ENCODE results near the gene XYLT1. TPM values are rescaled to one million over a fixed set of nuclear protein-coding genes. Genes with fewer than 3 reads are reported as not detected.

The XYLT1 gene
- total RNA-seq, 2 donors from 2014 or later, result 21.4 to 22.6 TPM

DNA sequence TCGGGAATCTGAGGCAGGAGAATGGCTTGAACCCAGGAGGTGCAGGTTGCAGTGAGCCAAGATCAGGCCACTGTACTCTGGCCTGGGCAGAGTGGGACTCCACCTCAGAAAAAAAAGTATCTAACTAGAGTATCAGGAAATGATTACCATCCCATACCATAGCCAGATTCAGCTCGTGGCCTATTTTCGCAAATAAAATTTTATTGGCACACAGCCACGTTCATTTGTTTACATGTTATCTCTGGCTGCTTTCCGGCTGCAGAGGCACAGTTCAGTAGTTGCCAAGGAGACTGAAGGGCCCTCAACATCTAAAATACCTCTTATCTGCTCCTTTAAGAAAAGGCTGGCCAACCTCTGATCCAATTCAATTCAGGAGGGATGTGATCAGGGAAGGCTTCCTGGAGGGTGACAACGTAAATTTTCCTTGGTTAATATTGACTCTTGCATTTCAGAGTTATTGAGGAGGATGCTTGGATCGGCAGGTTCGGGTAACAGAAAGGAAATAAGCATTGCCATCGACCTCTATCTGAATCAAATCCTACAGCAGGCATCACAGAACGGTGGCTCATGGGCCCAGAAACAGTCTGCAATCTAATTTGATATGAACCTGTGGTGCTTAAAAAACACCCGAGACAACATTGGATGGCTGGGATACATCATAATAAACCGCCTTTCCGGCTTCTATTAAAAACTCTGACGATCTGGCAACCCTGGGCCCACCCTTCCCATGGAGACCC lies 73.8 kb downstream of the XYLT1 start:
- peak overlapping the region; percentile 88 for H3K27ac Mint-ChIP-seq
- H3K27me3 Mint-ChIP-seq, result no peaks in the 10 kb centered on the region
- no peaks in the 10 kb centered on the region for H3K9me3 Mint-ChIP-seq
- H3K4me1 Mint-ChIP-seq, result peaks cover 57% of the 10 kb centered on the region
- peak overlapping the region; percentile 80 for H3K4me3 Mint-ChIP-seq
- no peaks in the 10 kb centered on the region for H3K36me3 Mint-ChIP-seq (ENCODE audit: low read depth)
- ATAC-seq (replicated peaks), result peak; percentile 45

DNA sequence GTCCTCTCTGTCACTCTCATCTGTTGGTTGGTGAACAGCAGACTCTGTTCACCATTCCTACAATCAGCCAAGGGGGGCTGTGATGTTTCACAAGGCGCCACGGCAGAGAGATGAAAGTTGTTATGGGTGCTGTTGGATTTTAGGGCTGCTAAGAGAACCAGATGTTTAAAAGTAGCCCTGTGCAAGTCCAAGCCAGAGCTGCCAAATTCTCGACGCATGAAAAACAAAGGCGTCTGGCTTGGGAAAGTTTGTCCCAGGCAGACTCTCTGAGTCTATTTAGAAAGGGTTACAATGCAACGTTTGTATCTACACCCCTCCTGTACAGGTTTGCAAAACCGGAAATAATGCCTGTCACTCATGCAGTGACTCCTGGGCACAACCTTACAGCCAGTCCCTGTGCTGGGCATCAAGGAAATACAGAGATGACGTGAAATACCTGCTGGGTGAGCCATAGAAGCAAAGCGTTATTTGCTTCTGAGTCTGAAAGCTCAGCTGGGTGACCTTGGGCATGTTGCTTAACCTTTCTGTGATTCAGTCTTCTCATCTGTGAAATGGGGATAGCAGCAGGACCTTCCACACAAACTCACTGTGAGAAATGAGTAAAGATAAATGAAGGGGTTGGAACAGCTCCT lies 74.8 kb downstream of the XYLT1 start:
- H3K27me3 Mint-ChIP-seq, result no peaks in the 10 kb centered on the region
- peak; percentile 40 for ATAC-seq (replicated peaks)
- peak overlapping the region; percentile 88 for H3K27ac Mint-ChIP-seq
- H3K4me3 Mint-ChIP-seq, result peak overlapping the region; percentile 80
- H3K4me1 Mint-ChIP-seq, result peaks cover 52% of the 10 kb centered on the region
- H3K36me3 Mint-ChIP-seq (ENCODE audit: low read depth), result no peaks in the 10 kb centered on the region
- no peaks in the 10 kb centered on the region for H3K9me3 Mint-ChIP-seq

DNA sequence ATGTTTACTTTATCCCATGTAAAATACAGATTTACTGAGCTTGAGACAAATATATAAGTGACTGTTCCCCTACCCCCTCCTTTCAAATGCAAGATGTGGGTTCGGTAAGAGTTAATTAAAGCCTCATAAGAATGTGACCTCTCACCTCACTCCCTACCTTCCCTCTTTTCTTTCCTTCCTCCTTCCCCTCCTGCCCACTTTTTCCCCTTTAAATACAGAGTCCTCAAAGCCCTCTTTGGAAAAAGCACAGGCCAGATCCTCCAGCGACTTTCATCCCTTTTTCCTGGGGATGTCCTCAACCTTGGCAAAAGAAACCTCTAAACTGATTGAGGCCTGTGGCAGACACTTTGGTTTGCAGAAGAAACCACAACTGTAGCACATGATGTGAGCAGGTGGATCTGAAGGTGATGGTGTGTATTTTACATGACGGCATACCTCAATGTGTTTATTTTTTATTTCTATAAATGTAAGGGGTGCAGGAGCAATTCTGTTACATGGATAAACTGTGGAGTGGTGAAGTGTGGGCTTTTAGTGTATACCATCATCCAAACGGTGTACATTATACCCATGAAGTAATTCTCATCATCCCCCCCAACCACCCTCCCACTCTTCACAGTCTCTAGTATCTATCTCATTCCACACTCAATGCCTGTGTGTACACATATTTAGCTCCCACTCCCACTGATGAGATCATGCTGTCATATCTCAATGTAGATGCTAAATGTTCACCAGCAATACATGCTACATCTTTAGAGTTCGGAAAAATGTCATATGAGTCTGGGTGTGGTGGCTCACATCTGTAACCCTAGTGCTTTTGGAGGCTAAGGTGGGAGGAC lies 77.7 kb downstream of the XYLT1 start:
- ATAC-seq (replicated peaks), result no peak

DNA sequence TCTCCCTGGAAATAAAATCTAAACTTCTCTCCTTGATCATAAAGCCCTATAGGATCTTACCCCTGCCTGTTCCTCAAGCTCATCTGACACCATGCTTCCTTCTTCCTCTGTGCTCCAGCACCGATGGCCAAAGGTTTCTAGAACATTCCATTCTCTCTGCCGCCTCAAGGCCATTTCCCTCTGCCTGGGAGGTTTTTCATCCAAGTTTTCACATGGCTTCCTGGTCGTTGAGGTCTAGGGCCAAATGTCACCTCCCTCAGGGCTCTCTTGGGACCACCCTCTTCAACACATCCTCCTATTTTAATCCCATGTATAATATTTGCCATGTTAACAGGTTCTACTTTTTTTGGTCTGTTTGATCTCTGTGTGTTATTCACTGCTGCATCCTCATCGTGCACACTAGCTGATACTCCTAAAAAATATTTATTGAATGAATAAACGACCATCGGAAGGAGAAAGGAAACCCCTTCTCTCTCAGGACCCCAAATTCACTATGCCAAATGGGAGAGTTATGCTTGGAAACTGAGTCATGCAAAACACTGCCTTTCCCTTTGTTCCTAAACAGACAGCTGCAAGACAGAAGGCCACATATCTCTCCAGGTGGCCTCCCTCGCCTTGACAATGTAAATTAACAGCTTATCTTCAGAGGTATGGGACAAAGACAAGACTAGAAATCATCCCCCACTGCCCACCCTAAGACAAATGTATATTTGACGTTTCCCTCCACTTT lies 78.5 kb downstream of the XYLT1 start:
- H3K4me3 Mint-ChIP-seq, result no peak overlapping the region
- no peaks in the 10 kb centered on the region for H3K9me3 Mint-ChIP-seq
- H3K27ac Mint-ChIP-seq, result peak overlapping the region; percentile 42
- H3K27me3 Mint-ChIP-seq, result no peaks in the 10 kb centered on the region
- peaks cover 36% of the 10 kb centered on the region for H3K4me1 Mint-ChIP-seq
- no peaks in the 10 kb centered on the region for H3K36me3 Mint-ChIP-seq (ENCODE audit: low read depth)
- ATAC-seq (replicated peaks), result no peak

More for the DNA sequence above, 77.7 kb downstream of the XYLT1 start:
- no peaks in the 10 kb centered on the region for H3K36me3 Mint-ChIP-seq (ENCODE audit: low read depth)
- H3K27ac Mint-ChIP-seq, result peak overlapping the region; percentile 42
- peaks cover 42% of the 10 kb centered on the region for H3K4me1 Mint-ChIP-seq
- H3K27me3 Mint-ChIP-seq, result no peaks in the 10 kb centered on the region
- no peak overlapping the region for H3K4me3 Mint-ChIP-seq
- no peaks in the 10 kb centered on the region for H3K9me3 Mint-ChIP-seq

DNA sequence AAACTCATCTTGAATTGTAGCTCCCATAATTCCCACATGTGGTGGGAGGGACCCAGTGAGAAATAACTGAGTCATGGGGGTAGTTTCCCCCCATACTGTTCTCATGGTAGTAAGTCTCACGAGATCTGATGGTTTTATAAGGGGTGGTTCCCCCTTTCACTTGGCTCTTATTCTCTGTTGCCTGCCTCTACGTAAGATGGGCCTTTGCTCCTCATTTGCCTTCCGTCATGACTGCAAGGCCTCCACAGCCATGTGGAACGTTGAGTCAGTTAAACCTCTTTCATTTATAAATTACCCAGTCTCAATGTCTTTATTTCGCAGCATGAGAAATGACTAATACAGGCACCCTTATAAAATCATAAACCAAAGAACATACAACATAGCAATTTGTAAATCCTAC lies 79.0 kb downstream of the XYLT1 start:
- Mint-ChIP-seq H3K4me3 (no peak overlapping the region), H3K4me1 (peaks cover 33% of the 10 kb centered on the region), H3K9me3 (no peaks in the 10 kb centered on the region), H3K36me3 (ENCODE audit: low read depth) (no peaks in the 10 kb centered on the region), H3K27ac (no peak overlapping the region), H3K27me3 (no peaks in the 10 kb centered on the region)
- no peak for ATAC-seq (replicated peaks)

DNA sequence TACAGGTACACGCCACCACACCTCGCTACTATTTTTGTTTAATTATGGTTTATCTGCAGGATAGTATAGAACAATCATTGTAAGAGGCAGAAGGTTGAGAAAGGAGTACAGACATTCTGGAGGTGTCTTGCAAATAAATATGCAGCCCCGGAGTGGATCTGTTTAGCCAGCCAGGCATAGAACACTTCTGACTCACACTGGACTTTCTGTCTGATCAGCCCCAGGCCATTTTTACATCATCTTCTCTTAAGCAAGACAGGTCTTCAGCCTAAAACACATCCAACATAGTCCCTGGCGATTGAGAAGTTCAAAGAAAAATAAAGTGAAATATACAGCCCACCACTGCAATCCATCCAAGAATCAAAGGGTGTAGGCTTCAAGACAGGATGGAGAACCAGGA lies 81.4 kb downstream of the XYLT1 start:
- no peaks in the 10 kb centered on the region for H3K27me3 Mint-ChIP-seq
- H3K4me3 Mint-ChIP-seq, result no peak overlapping the region
- no peak overlapping the region for H3K27ac Mint-ChIP-seq
- H3K9me3 Mint-ChIP-seq, result no peaks in the 10 kb centered on the region
- no peak for ATAC-seq (replicated peaks)
- peaks cover 29% of the 10 kb centered on the region for H3K4me1 Mint-ChIP-seq
- H3K36me3 Mint-ChIP-seq (ENCODE audit: low read depth), result no peaks in the 10 kb centered on the region

DNA sequence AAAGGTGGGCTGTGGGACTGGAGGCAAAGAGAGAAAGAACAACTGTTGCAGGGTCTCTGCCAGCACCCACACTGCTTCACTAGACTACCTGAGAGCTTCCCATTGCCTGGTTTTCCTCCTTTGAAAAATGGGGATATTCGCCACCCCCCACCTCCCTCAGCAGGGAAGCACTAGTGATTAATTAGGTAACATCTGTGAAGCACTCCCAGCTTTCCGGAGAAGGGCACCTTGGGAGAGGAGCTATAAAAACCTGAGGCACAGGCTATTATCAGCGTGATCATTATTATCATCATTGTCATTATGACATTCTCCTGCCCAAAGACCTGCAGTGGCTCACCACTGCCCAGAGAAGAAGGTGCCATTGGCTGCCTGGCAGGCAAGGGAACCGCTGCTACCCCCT lies 83.5 kb downstream of the XYLT1 start:
- Mint-ChIP-seq H3K36me3 (ENCODE audit: low read depth) (no peaks in the 10 kb centered on the region), H3K4me1 (peaks cover 26% of the 10 kb centered on the region), H3K9me3 (no peaks in the 10 kb centered on the region), H3K4me3 (no peak overlapping the region), H3K27ac (no peak overlapping the region), H3K27me3 (no peaks in the 10 kb centered on the region)
- no peak for ATAC-seq (replicated peaks)

GRCh38 chr16:17386229-17386628 lies 84.5 kb downstream of the XYLT1 start:
- Mint-ChIP-seq H3K27me3 (no peaks in the 10 kb centered on the region), H3K27ac (no peak overlapping the region), H3K4me1 (peaks cover 24% of the 10 kb centered on the region)

GRCh38 chr16:17384471-17384870 lies 86.3 kb downstream of the XYLT1 start:
- no peaks in the 10 kb centered on the region for H3K36me3 Mint-ChIP-seq (ENCODE audit: low read depth)
- H3K4me1 Mint-ChIP-seq, result peaks cover 30% of the 10 kb centered on the region
- H3K4me3 Mint-ChIP-seq, result no peak overlapping the region
- no peak for ATAC-seq (replicated peaks)
- no peaks in the 10 kb centered on the region for H3K9me3 Mint-ChIP-seq
- no peak overlapping the region for H3K27ac Mint-ChIP-seq
- H3K27me3 Mint-ChIP-seq, result no peaks in the 10 kb centered on the region

More at GRCh38 chr16:17386229-17386628, 84.5 kb downstream of the XYLT1 start:
- Mint-ChIP-seq H3K36me3 (ENCODE audit: low read depth) (no peaks in the 10 kb centered on the region), H3K9me3 (no peaks in the 10 kb centered on the region), H3K4me3 (no peak overlapping the region)
- ATAC-seq (replicated peaks), result no peak

DNA sequence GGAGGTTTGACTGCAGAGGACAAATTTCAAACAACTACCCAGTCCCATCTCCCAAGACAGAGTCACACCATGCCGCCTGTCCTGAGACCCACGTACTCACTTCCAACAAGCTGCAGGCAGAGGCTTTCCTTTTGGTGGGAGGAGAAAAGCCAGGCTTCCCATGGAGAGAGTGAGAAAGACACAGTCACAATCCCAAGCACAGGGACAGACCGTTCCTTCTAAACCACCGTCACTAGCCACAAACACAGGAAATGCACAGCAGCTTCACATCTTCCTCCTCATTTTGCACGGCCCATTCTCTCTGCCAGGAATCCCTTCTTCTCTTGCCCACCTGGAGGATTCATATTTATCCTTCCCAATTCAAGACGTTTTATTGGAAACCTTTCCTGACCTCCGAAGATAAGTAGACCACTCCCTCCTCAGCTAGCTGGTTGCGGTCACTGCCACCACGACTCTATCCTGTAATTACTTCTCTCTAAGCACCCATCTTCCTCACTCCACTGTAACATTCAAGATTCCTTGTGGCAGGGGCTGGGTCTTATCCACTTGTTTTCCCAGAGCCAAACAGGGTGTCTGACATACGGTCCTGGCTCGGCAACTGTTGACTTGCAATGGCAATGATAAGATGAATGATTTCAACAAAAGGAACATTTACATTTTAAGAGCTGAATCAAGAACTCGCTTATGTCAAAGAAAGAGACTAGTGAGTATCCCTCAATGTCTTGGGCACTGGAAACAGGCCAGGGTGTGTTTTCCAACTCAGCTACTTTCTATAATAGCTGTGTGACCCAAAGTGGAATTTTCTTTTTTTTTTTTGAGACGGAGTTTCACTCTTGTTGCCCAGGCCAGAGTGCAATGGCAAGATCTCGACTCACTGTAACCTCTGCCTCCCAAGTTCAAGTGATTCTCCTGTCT lies 87.6 kb downstream of the XYLT1 start:
- ATAC-seq (replicated peaks), result peak; percentile 61
- no peaks in the 10 kb centered on the region for H3K27me3 Mint-ChIP-seq
- H3K9me3 Mint-ChIP-seq, result no peaks in the 10 kb centered on the region
- peak overlapping the region; percentile 63 for H3K4me3 Mint-ChIP-seq
- peak overlapping the region; percentile 74 for H3K27ac Mint-ChIP-seq
- no peaks in the 10 kb centered on the region for H3K36me3 Mint-ChIP-seq (ENCODE audit: low read depth)
- peaks cover 30% of the 10 kb centered on the region for H3K4me1 Mint-ChIP-seq

- no peaks in the 10 kb centered on the region for H3K27me3 Mint-ChIP-seq
Observed at GRCh38 chr16:17382514-17382913, 88.2 kb downstream of the XYLT1 start.

DNA sequence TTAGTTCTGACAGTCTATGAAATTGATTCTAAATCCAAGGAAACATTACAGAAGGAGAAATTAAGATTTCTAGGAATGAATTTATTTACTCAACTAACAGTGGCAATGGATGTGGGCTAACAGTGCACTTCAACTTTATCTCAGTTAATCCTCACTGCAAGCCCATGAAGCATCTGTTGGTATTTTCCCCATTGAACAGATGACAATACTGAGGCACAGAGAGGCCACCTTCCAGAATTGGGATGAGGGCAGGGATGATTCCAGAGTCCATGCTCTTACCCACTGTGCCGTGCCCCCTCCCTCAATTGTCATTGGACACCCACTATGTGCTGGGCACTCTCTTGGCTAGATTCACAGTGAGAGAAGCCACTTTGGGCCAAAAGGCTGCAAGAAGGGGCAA lies 89.0 kb downstream of the XYLT1 start:
- Mint-ChIP-seq H3K4me3 (peak overlapping the region; percentile 63), H3K36me3 (ENCODE audit: low read depth) (no peaks in the 10 kb centered on the region), H3K27me3 (no peaks in the 10 kb centered on the region), H3K9me3 (no peaks in the 10 kb centered on the region), H3K27ac (no peak overlapping the region), H3K4me1 (peaks cover 39% of the 10 kb centered on the region)
- no peak for ATAC-seq (replicated peaks)

More at GRCh38 chr16:17382514-17382913, 88.2 kb downstream of the XYLT1 start:
- H3K4me3 Mint-ChIP-seq, result peak overlapping the region; percentile 63
- H3K36me3 Mint-ChIP-seq (ENCODE audit: low read depth), result no peaks in the 10 kb centered on the region
- ATAC-seq (replicated peaks), result no peak
- peaks cover 36% of the 10 kb centered on the region for H3K4me1 Mint-ChIP-seq
- peak overlapping the region; percentile 74 for H3K27ac Mint-ChIP-seq
- H3K9me3 Mint-ChIP-seq, result no peaks in the 10 kb centered on the region

DNA sequence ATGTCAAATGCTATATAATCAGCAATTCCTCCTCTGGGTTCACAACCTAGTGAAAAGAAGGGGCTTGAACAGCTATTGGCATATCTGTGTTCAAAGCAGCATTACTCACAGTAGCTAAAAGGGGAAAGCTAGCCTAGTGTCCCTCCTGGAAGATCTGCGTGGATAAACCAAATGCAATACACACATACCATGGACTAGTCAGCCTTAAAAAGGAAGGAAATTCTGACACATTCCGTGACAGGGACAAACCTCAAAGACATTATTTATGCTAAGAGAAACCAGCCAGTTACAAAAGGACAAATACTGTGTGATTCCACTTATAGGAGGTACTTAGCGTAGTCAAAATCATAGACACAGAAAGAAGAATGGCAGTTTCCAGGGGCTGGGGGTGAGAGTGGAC lies 90.1 kb downstream of the XYLT1 start:
- peak; percentile 84 for ATAC-seq (replicated peaks)
- Mint-ChIP-seq H3K9me3 (no peaks in the 10 kb centered on the region), H3K4me1 (peaks cover 32% of the 10 kb centered on the region), H3K27ac (peak overlapping the region; percentile 9), H3K4me3 (no peak overlapping the region), H3K36me3 (ENCODE audit: low read depth) (no peaks in the 10 kb centered on the region), H3K27me3 (no peaks in the 10 kb centered on the region)
